ENCODE data around the gene SLC25A43.
"Not testable (repeated sequence)": the region's sequence is repeated elsewhere in the genome, so short reads cannot be mapped to it uniquely, and the experiment has no call there.

SLC25A43 gene

GRCh38 chrX:119482041-119482440 lies 82.9 kb downstream of the SLC25A43 start:
- TF ChIP-seq CTCF (IDR thresholded peaks at IDR 0.05; ENCODE audit: low read depth, low read length), result no peak
- DNase-seq (ENCODE audit: extremely low read depth, low read depth), result no peak

DNA sequence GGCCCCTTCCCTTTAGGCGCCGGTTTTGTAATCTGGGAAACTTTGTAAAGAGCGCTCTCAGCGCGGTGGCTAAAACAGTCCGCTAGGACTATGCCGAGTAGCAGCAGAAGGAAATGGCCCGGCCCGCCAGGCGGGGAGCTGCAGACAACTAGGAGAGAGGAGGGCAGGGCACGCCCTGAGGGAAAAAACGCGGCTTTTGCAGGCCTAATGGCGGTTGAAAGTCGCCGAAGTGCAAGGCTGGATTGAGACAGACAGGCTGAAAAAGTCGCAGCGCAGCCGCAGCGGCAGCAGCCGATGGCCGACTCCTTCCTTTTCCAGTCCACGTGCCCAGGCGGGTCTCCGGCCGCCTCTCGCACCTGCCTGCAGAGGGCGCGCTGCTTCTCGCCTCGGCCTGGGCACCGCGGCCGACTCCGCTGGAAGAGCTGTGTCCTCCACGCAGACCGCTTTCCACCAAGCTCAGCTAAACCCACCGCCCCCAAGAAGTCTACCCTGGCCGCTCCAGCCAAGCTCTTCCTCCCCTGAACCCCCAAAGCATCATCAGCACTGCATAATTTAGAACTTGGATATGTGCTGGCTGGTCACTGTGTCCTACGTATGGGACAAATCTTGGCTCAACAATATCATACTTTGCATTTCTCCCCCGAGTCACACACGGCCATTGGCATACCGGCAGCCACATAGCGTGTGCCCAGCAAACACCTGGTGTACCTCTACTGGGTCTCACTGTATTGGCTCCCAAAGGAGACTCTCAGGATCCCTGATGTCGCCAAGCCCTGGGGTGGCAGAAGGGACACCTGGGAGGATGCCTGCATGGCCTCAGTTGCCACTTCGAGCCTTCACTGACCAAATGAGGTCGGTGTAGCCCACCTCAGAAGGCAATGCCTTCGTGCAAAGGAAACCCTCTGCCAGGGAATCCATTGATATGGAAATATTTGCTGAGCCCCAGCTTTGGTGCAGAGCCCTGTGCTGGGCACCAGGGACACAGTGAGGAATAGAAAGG lies 83.6 kb downstream of the SLC25A43 start:
- TF ChIP-seq CTCF (IDR thresholded peaks at IDR 0.05; ENCODE audit: low read depth, low read length), result peak; percentile 57
- no peak for DNase-seq (ENCODE audit: extremely low read depth, low read depth)

GRCh38 chrX:119486745-119487144 lies 87.6 kb downstream of the SLC25A43 start:
- no peak for TF ChIP-seq CTCF (IDR thresholded peaks at IDR 0.05; ENCODE audit: low read depth, low read length)
- DNase-seq (ENCODE audit: extremely low read depth, low read depth), result no peak

DNA sequence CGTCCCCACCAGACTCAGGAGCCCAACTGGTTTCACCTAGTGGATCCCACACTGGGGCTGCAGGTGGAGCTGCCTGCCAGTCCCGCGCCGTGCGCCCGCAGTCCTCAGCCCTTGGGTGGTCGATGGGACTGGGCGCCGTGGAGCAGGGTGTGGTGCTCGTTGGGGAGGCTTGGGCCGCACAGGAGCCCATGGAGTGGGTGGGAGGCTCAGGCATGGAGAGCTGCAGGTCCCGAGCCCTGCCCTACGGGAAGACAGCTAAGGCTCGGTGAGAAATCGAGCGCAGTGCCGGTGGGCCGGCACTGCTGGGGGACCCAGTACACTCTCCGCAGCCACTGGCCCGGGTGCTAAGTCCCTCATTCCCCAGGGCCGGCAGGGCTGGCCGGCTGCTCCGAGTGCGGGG lies 88.6 kb downstream of the SLC25A43 start:
- DNase-seq (ENCODE audit: extremely low read depth, low read depth), result not testable (repeated sequence)

DNA sequence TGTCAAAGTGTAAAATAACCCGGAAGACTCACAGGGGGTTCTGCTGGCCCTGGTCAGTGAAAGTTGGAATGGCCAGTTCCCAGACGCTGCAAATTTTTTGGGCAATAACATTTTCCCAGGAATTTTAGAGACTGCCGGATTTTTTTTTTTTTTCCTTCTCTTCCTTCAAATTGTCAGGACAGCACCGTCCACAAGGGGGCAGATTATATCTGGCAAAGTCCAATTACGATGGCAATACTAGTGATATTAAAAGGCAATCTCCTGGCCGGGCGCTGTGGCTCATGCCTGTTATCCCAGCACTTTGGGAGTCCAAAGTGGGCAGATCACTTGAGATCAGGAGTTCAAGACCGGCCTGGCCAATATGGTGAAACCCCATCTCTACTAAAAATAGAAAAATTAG lies 89.6 kb downstream of the SLC25A43 start:
- peak; percentile 61 for TF ChIP-seq CTCF (IDR thresholded peaks at IDR 0.05; ENCODE audit: low read depth, low read length)
- no peak for DNase-seq (ENCODE audit: extremely low read depth, low read depth)

DNA sequence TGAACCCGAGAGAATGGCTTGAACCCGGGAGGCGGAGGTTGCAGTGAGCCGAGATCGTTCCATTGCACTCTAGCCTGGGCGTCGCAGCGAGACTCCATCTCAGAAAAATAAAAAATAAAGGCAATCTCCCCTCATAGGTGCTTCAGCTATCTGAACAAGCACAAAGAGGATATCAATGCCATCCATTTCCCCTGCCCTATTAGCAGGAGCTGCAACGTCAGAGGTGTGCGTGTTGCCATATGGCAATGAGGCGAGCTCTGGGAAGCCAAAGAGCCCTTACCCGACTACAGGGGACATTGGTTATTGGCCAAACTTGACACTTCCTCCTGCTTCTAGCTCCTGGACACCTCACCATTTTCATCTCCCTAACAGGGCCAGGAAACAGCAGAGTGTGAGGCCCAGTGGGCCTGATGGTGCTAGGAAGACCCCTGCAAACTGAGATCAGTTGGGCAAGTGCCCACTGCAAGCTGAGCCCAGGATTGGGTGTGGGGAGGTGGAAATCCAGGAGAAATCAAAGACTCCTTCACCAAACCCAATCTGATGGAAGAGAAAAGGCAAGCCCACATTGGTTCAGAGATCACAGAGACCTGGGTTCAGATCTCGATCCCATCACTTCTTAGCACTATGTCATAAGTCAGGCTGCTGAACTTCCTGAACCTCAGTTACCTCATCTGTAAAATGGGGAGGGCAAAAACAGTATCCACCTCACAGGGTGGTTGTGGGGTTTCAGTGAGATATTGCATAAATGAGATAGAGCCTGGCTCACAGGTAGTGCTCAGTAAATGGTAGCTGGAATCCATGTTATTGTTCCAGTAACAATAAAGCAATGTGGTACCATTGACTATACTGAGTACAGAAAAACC lies 90.3 kb downstream of the SLC25A43 start:
- TF ChIP-seq CTCF (IDR thresholded peaks at IDR 0.05; ENCODE audit: low read depth, low read length), result no peak
- DNase-seq (ENCODE audit: extremely low read depth, low read depth), result no peak

DNA sequence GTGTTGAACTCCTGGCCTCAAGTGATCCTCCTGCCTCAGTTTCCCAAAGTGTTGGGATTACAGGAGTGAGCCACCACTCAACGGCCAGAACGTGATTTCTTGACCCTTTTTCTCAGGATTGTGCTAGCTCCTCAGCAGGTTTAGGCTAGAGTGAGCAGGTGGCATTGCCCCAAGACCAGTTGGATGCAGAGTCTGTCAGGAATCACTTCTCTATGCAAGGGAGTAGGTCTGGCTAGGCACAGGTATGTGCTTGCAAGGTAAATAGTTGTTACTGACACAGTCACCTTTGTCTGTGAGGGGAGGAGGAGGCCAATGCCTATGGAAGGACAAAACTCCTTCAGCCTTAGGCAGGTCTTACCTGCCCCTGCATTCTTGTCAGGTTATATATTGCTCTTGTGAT lies 93.3 kb downstream of the SLC25A43 start:
- no peak for DNase-seq (ENCODE audit: extremely low read depth, low read depth)
- no peak for TF ChIP-seq CTCF (IDR thresholded peaks at IDR 0.05; ENCODE audit: low read depth, low read length)

DNA sequence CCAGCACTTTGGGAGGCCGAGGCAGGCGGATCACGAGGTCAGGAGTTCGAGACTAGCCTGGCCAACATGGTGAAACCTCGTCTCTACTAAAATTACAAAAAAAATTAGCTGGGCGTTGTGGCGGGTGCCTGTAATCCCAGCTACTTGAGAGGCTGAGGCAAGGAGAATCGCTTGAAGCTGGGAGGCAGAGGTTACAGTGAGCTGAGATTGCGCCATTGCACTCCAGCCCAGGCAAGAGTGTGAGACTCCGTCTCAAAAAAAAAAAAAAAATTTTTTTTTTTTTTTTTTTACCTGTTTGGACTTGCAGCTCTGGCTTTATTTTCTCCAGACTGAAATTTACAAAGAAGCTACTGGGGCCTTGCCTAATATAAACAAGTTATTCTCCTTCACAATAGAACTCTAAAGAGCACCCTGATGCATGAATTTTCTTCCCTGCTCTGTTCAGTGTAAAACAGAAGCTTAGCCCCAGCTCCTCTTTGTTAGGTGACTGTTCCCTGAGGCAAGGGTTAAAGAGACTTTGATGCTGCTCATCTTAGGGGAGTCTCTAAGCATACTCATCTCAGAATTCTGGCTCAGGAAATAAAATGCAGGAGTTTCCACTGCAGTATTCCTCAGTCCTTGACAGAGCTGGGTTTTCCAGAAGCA lies 94.8 kb downstream of the SLC25A43 start:
- DNase-seq (ENCODE audit: extremely low read depth, low read depth), result not testable (repeated sequence)

All from AG09319 (cell line).